ENCODE measurements around the gene KIF26B.

Gene KIF26B

GRCh38 chr1:245363461-245364200, 208.8 kb downstream of the KIF26B start:
- DNase-seq: no peak

GRCh38 chr1:245365095-245366020, 210.6 kb downstream of the KIF26B start:
- no peak for DNase-seq

GRCh38 chr1:245366886-245367285, 212.1 kb downstream of the KIF26B start:
- no peak for DNase-seq

GRCh38 chr1:245370175-245370825, 215.5 kb downstream of the KIF26B start:
- no peak for DNase-seq

GRCh38 chr1:245370905-245371581, 216.3 kb downstream of the KIF26B start:
- DNase-seq: no peak

GRCh38 chr1:245373131-245373530, 218.3 kb downstream of the KIF26B start:
- no peak for DNase-seq

- no peak for DNase-seq
These were observed 221.1 kb downstream of the KIF26B start for GRCh38 chr1:245375789-245376460.

GRCh38 chr1:245377854-245378253, 223.1 kb downstream of the KIF26B start:
- DNase-seq: no peak

GRCh38 chr1:245378311-245378722, 223.5 kb downstream of the KIF26B start:
- DNase-seq: peak; percentile 22

- no peak for DNase-seq
These were observed 224.0 kb downstream of the KIF26B start for GRCh38 chr1:245378745-245379144.

- no peak for DNase-seq
These were observed 226.2 kb downstream of the KIF26B start for GRCh38 chr1:245380790-245381535.

- no peak for DNase-seq
These were observed 228.2 kb downstream of the KIF26B start for GRCh38 chr1:245382981-245383380.

- DNase-seq: no peak
These were observed 228.9 kb downstream of the KIF26B start for GRCh38 chr1:245383396-245384330.

GRCh38 chr1:245386297-245386971, 231.6 kb downstream of the KIF26B start:
- DNase-seq: no peak

GRCh38 chr1:245388687-245389086, 233.9 kb downstream of the KIF26B start:
- DNase-seq: no peak

- DNase-seq: no peak
These were observed 235.1 kb downstream of the KIF26B start for GRCh38 chr1:245389873-245390272.

- no peak for DNase-seq
These were observed 236.2 kb downstream of the KIF26B start for GRCh38 chr1:245390975-245391374.

- DNase-seq: no peak
These were observed 238.9 kb downstream of the KIF26B start for GRCh38 chr1:245393694-245394093.

- DNase-seq: no peak
These were observed 240.9 kb downstream of the KIF26B start for GRCh38 chr1:245395680-245396079.

- DNase-seq: no peak
These were observed 241.8 kb downstream of the KIF26B start for GRCh38 chr1:245396615-245397014.

Data from activated CD8-positive, alpha-beta memory T cell treated with anti-CD3 and anti-CD28 coated beads, Interleukin-2, amount 50 U/mL, for 4 hours (primary cell).